Endometrium (tissue), 2 donors: ENCODE measurements around the gene ATXN1.
A peak's percentile ranks its signal among the peaks of the same experiment; 100 is the strongest.
"Not testable (repeated sequence)": the region's sequence is repeated elsewhere in the genome, so short reads cannot be mapped to it uniquely, and the experiment has no call there.

Experiments
- FAIRE-seq: peaks from 2 replicates; lab custom pipeline; 2012; peaks lifted over from hg19 to GRCh38; lab: Jason Lieb, UNC
- donor health status: control.
- donor health status: control.

ATXN1 gene

GRCh38 chr6:16639684-16640480, 121.4 kb downstream of the ATXN1 start:
- no peak for FAIRE-seq

GRCh38 chr6:16637635-16638034, 123.6 kb downstream of the ATXN1 start:
- no peak for FAIRE-seq

GRCh38 chr6:16635810-16636602, 125.3 kb downstream of the ATXN1 start:
- no peak for FAIRE-seq

GRCh38 chr6:16635291-16635809, 125.9 kb downstream of the ATXN1 start:
- FAIRE-seq: no peak

GRCh38 chr6:16634855-16635254, 126.4 kb downstream of the ATXN1 start:
- no peak for FAIRE-seq

- FAIRE-seq: no peak
Observed at GRCh38 chr6:16633961-16634360, 127.3 kb downstream of the ATXN1 start.

- FAIRE-seq: no peak
Observed at GRCh38 chr6:16633465-16633864, 127.8 kb downstream of the ATXN1 start.

GRCh38 chr6:16632101-16632500, 129.2 kb downstream of the ATXN1 start:
- FAIRE-seq: no peak

- no peak for FAIRE-seq
Observed at GRCh38 chr6:16630026-16630643, 131.1 kb downstream of the ATXN1 start.

GRCh38 chr6:16628580-16628979, 132.7 kb downstream of the ATXN1 start:
- not testable (repeated sequence) for FAIRE-seq

- FAIRE-seq: no peak
Observed at GRCh38 chr6:16626650-16627049, 134.6 kb downstream of the ATXN1 start.

GRCh38 chr6:16625291-16626265, 135.7 kb downstream of the ATXN1 start:
- FAIRE-seq: no peak

GRCh38 chr6:16624636-16625290, 136.5 kb downstream of the ATXN1 start:
- no peak for FAIRE-seq

GRCh38 chr6:16623731-16624130, 137.5 kb downstream of the ATXN1 start:
- FAIRE-seq: no peak

- no peak for FAIRE-seq
Observed at GRCh38 chr6:16623029-16623653, 138.1 kb downstream of the ATXN1 start.

- FAIRE-seq: no peak
Observed at GRCh38 chr6:16622193-16622592, 139.1 kb downstream of the ATXN1 start.

- no peak for FAIRE-seq
Observed at GRCh38 chr6:16621002-16621401, 140.3 kb downstream of the ATXN1 start.

- FAIRE-seq: no peak
Observed at GRCh38 chr6:16619777-16620176, 141.5 kb downstream of the ATXN1 start.

GRCh38 chr6:16618962-16619361, 142.3 kb downstream of the ATXN1 start:
- FAIRE-seq: peak; percentile 96

GRCh38 chr6:16615215-16615614, 146.0 kb downstream of the ATXN1 start:
- peak; percentile 8 for FAIRE-seq
